ENCODE measurements around the gene C1orf21.

GRCh38 chr1:184497959-184498723 is 111.3 kb downstream of the C1orf21 start:
- TF ChIP-seq POLR2A (IDR thresholded peaks at IDR 0.05) (no peak), CTCF (IDR thresholded peaks at IDR 0.05) (no peak)

Measured in body of pancreas (tissue), 4 donors.